Heart left ventricle (tissue), 13 donors: ENCODE data around the gene CABS1.

Experiments used
- CTCF ChIP-seq, 12 donors: fragments of 200-600 bp; sonication (generic) in 4 of 12; IDR thresholded peaks; one replicate each; pipeline versions ENCODE4 v1.5.0 to v1.8.0; 2018 to 2022; ENCODE audit warnings: antibody characterized with exemption in 12 of 12, mild to moderate bottlenecking in 5 of 12
- POLR2A ChIP-seq, 2 donors: fragments of 450-650 bp; IDR thresholded peaks; one replicate each; pipeline ENCODE4 v1.6.1; 2017; ENCODE audit warnings: antibody characterized with exemption in 2 of 2, mild to moderate bottlenecking in 2 of 2, moderate library complexity in 2 of 2
- donor health status: ischemic (EF 13 %, LVEDD 7.1; RV severe dilation, severe dysfunction).
- donor health status: DM: no; HTN: yes; CAD: no.
- donor health status: DM: no; HTN: no; CAD: no.
- donor health status: ischemic (EF 25% LVEDD 6.9; RV normal size, moderate dysfunction).
- donor health status: ischemic (EF 25% LVEDD 5.7; RV mildly dilated, moderate dysfunction).
- donor health status: ischemic (EF 35%, LVEDD 5.7; RV mildly dilated, moderate dysfunction).
- donor health status: nonischemic (EF 11% LVEDD 7.7; RV severe dilation, severe dysfunction).
- donor health status: DM: yes; HTN: yes; CAD: no.
- donor health status: PGD.
- donor health status: ischemic (EF 29% LVEDD 5.4; RV normal size, mild dysfunction).
- donor health status: nonischemic (EF 23%, LVEDD 6.1; RV moderate dilation, normal function).

- no peak for TF ChIP-seq POLR2A (IDR thresholded peaks at IDR 0.05)
- TF ChIP-seq CTCF (IDR thresholded peaks at IDR 0.05): no peak
Observed at GRCh38 chr4:70298051-70298450, 36.7 kb upstream of the CABS1 start.
